HG03103 (cell line): Measurements from ENCODE around the gene GPSM1.

Experiments used
- ATAC-seq: cut with Tn5 transposase; IDR thresholded peaks from one replicate; pipeline ENCODE4 v1.9.1; 2021; ENCODE audit warnings: low read depth; ENCODE audit not compliant: unreplicated experiment

GPSM1 gene

DNA sequence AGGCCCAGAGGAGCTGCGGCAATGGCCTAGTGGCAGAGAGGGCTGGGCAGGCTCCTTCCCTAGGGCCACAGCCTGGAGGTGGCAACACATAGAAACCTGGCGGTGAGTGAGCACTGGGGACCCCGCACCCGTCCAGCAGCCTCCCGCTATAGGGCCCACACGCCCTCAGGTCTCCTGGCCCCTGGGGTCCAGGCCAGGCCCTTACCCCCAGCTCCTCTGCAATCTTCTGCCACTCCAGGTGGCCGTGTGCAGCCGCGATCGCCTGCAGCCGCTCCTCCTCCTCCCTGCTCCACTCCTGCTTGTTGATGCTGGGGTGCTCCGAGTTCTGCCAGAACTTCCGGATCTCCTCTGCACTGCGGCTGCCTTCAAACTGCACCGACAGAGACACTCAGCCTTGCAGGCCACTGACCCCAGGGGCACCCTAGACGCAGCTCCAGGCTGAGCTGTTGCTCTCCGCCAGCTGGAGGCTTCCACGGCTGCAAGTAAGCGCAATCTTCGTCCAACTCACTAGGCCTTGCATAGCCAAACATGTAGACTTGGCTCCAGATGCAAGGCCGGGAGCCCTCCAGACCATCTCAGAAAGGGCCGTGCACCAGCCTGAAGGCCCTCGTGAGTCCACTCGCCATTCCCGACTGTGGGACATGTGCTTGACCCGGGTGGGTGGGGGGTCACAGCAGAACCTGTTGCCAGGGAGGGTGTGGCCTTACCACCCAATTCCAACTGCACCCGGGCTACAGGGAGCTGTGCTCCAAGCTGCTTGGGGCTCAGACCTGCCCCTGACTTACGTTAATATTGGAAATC, 64.6 kb downstream of the GPSM1 start:
- ATAC-seq, result no peak

DNA sequence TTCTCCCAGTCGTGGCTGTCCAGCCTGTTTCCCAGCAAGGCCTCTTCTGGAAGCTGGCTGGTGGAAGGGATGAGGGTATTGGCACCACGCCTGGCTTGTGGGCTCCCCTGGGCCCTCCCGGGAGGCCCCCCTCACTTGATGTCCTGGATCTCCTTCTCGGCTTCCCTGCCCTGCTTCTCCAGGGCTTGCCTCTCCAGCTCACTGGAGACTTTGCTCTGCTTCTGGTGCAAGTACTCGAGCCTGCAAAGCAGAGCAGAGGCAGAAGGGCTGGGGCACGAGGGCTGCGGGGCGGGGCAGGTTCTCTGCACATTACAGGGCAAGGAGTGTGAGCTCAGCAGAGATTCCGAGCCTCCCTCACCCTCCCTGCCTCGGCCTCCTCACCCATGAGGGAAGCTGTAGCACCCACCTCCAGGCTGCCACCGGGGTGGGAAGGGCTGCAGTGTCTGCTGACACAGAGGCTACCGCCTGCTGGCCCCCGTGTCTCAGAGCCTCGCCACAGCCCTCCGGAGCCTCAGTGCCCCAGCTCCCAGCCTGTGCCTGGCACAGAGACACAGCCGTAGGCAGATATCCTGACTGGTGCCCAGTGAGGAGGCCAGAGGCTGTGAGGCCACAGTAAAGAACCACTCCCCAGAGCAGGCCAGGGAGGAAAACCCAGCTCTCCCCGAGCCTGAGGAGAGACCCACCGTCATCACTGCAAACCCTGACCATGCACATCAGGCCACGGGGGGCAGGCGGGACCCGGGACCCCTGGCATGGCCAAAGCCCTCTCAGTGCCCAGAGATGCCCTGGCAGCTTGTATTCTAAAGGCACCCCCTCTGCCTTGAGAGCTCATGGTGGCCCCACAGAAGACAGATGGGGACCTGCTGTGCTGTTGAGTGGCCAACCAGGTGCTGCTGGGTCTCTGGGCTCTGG, 65.5 kb downstream of the GPSM1 start:
- no peak for ATAC-seq

DNA sequence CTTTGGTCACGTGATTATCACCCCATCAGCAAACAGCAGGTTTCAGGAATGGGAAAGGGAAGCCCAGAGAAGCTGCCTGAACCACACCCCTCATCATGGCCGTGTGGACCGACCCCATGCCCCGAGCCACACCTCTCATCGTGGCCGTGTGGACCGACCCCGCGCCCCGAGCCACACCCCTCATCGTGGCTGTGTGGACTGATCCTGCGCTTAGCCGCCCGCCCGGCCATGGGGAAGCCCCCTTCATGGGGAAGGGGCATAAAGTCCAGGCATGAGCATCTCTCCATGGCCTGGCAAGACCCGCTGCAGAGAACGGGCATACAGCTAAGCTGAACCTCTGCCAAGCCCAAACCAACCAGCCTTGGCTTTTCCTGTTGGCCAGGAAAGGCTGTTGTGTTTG, 66.2 kb downstream of the GPSM1 start:
- ATAC-seq, result no peak

DNA sequence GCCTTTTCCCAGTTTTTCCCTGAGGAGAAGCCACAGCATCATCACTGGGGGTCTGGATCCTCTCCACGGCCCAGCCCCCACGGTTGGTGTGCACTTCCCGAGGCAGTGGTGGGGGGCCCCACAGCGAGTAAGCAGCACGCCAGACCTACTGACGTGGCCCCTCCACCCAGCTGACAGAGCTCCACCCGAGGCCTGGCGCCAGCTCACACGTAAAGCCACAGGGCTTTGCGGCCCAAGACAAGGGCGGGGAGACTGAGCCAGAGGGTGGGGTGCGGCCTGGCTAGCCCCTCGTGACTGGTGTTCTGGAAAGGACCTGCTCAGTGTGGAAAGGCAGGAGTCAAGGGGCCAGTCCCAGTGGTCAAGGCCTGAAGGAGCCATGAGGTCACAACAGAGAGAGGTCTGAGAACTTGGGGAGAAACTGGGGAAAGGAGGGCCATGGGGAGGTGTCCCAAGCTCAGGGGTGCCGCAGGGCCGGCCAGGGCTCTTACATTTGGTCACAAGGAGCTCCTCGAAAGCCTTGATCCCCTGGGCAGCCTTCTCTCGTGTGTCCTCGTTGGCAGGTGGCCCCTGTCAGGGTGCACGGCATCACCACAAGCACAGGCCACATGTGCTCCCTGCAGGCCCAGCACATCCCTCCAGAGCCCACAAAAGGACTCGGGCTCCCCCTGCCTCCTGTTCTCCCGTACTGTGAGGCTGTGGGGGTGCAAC, 67.1 kb downstream of the GPSM1 start:
- ATAC-seq, result no peak

DNA sequence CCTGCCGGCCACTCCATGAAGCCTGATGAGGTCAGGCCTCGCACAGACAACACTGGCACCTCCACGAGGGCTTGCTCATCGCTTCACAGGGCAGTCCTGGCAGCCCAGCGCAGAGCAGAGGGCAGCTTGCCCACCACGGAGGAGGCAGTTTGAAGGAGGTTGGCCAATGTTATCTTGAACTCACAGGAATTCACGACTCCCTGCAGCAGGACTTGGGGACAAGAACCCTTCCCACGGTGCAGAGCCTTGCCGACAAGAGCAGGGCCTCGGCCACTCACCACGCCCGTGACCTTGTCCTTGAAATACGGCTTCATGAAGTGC, 67.6 kb downstream of the GPSM1 start:
- no peak for ATAC-seq

DNA sequence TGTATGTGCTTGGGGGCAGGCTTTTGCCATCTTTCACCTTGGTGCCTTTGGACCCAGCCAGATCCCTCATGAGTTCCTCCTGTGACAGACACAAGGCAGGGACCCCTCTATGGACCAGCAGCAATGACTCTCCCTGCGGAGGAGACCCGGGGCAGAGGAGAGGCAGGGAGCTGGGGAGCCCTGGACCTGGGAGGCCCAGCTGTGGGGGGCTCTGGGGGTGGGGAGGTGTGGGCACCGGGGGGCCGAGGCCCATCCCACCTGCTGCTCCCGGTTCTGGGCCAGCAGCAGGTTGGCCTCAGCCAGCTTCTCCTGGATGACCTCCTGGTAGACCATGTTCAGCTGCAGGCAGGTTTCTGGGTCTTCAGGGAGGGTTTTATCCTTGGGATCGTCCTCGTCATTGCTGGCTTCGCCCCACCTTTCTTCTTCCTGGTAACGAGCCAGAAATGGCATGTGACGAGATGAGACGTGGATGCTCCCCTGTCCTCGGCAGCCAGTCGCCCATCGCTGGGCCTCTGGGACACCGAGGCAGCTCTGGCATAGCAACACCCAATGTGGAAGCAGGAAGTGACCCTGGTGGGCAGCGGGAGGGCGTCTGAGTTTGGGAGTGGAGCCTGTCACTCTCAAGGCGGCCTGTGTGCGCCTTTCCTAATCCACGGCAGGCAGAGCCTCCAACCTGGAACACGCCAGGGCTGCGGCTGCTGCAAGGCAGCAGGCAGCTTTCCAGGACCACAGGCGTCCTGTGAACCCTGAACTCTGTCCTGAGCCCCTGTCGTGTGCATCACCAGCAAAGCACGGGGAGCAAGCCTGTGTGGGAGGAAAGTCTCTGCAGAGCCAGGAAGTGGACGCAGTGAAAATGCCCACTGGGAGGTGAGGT, 68.2 kb downstream of the GPSM1 start:
- ATAC-seq, result no peak

DNA sequence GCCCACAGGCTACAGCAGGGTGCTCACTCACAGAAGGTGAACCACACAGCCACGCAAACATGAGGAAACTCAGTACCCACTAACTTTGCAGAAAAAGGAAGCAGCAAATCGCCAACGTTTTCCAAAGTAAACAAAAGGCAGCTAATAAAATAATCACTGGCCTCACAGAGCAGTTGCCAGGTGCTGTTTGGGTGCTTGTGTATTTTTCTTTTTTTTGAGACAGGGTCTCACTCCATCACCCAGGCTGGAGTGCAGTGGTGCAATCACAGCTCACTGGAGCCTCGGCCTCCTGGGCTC, 68.8 kb downstream of the GPSM1 start:
- ATAC-seq, result no peak

DNA sequence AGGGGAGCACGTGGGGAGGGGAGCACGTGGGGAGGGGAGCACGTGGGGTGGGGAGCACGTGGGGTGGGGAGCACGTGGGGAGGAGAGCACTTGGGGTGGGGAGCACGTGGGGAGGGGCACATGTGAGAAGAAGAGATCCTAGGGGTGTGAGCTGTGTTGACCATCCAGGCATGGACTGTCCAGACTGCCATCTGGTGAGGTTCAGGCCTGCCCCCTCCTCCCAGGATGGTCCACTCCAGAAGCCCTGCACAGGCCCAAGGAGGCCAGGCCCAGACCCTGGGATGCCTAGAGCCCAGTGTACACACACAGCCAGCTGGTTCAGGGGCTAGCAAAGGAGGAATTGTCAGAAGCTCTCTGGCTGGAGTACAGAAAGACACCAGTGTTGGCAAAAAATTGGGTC, 70.3 kb downstream of the GPSM1 start:
- no peak for ATAC-seq

DNA sequence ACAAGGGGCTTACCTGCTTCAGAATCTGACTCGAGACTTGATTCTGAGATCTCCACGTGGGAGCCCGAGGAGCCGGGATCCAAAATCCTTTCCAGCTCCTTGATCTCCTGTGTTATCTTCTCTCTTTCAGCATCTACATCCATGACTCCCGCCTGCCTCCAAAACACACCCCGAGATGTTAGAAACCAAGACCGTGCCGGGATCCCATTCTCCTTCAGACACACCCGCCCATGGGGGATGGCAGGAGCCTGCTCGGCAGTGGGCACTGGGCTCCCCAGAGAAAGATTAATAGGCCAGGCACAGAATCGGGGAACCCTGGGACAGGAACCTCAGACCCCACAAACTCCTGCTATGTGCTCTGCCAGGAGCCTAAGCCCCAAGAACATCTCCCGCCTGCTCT, 70.9 kb downstream of the GPSM1 start:
- ATAC-seq, result no peak

DNA sequence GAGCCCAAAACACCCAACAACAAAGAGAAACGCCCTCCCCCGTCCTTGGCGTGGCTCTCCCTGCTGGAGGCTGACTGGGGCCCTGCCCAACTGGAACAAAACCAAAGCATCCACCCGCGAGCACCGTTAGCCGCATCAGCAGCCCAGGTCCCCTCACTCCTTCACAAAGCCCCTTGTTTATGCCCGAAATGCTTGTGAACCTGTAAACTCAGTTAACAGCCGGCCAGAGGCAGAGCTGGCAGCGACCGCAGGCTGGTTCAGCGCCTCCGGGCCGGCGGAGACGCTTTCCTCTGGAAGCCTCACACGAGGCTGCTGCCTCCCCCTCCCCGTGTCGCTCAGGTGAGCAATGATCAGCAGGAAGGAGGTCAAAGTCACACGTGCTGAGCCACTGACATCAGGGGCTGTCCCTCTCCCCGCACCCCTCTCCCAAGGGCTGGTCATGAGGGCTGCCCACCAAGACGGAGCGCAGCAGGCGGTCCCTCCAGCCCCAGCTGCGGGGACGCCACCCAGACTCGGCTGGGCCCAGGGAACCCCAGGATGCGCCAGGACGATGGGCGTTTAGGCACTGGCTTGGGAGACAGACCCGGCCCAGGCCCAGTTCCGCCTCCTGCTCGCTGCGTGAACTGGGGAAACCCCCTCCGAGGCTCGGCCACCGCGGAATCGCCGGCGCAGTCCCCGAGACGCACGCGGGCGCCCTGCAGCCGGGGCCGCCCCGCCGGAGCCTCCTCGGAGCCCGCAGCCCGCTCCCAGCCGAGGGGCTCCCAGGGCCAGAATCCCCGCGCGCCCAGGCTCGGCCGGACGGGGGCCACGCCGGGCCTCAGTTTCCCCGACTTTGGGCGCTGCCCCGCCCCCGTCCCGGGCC, 72.1 kb downstream of the GPSM1 start:
- peak; percentile 15 for ATAC-seq

DNA sequence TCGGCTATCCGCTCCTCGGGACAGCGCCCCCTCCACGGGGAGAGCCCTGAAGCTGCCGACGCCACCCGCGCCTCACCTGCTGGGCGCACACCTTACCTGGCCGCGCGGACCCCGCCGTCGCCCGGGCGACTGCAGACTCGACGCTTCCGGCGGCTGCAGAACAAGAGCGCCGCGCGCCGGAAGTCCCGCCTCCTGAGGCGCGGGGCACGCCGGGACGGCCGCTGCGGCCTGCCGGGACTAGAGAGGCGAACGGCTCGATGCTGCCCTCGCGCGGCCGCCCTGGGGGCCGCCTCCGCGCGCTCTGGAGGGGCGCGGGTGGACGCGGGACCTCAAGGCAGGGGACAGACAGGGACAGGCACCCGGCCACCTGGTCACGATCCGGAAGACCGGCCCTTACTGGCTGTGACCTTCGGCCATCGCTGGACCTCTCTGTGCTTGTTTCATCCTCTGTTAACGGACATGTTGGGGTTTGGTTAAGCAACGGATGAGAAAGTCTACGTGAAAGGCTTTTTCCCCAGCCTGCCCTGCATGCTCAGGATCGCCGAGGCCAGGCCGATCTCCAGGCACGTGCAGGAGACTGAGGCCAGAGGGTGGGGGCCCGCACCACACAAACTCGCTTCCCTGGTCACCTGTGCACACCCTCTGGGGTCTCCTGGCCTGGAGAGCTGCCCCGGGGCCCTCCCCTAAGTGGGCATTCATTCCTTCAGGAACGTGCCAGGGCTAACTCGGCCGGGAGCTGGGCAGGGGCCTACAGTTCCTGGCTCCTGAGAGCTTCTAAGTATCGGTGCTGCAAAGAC, 72.9 kb downstream of the GPSM1 start, which contains the start of gene SNAPC4:
SNAPC4 (minus strand) TSS at position 133 of the 797 bp plus-strand sequence. CDS start 1,742 bp downstream, outside the sequence.
- peak; percentile 56 for ATAC-seq

DNA sequence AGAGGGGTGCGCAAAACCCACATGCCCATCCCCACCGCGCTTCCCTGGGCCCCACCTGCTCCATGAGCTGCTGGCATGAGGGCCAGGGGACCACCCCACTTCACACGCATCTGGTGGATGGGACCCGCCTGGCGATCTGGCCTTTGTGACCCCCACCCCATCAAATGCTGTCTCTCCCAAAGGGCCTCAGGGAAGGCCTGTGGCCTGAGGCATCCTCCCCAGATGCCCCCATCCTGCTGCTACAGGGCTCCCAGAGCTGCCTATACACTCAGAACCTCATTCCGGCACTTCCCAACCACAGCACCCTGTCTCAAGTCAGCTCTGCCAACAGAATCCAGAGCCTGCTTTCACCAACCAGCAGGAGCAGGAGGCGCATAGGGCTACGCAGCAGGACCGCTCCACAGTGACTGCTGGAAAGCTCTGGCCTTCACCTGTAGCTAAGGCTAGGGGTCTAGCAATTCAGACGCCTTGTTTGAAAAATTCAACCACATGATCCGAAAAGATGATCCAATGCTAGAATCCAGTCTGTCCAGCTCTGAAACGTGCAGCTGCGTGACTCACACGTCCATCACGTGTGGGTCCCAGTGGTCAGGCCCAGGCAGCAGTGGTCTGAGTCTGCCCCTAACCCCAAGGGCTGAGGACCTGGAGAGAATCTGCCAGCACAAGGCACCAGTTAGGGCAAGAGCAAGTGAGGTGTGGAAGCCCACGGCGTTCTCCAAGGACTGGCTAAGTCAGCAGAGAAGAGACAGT, 74.0 kb downstream of the GPSM1 start:
- ATAC-seq, result no peak

DNA sequence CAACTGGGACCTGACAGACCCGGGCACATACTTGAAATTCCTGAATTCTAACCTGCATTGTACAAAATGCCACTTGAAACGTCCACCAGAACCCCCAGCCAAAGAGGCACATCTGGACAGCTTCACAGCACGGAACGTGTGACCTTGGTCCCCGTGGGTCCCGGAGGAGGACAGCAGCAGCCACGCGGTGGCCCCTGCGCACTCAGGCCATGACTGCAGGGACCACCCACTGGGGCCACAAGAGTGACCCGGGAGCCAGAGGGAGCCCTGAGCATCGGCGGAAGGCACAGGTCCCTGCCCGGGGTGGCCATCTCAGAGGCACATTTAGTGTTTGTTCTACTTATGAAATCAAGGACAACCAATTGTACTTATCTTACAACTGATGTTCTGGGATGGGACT, 74.7 kb downstream of the GPSM1 start:
- no peak for ATAC-seq

DNA sequence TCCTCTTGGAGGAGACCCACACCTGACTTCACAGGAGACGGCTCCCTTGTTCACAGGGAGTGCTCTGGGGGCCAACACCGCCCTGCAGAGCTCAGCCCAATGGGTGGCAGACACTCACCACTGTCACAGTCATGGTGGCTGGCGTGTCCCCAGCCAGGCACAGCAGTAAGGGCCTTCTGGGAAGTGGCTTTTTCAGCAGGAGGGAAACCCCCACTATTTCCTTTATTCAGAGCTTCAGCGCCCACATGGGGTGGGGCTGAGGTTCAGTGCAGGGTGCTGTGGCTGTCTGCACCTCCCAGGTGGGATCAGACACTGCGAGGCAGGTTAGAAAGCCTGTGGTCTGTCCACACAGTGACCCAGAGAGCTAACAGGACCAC, 76.2 kb downstream of the GPSM1 start:
- no peak for ATAC-seq

DNA sequence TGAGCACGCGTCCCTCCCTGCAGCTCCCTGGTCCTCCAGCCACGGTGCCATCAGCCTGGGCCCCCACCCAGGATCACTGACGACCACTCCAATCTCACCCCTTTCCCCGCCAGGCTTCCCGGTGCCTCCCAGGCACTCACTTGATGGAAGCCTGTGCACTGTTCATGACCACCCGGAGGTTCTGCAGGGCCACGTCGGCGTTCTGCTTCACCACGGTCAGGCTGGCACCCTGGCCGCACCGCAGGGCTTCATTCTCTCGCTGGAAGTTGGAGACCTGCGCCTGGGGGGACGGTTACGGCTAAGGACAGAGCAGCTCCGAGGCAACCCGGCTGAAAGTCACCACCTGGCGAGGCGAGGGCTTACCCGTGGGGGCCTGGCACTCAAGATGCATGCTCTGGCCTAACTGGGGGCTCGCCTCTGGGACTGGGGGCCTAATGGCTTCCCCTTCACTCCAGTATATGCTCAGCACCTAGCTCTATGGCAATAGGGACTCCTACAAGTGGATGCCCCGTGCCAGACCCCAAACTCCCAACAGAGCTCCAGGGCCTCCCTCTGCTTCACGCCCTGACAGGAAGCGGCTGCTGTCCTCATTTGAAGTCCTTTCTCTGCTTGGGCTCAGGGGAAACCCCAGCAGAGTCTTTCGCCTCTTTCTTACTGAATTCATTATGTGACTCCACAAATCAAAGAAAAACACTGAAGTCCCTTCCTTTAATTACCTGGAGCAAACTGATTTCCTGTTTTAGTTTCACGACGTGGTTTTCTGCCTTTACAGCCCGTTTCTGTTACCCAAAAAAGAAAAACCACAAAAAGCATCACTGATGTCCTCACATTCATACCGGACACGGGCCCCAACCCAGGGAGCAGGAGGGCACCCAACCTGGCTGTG, 76.8 kb downstream of the GPSM1 start:
- ATAC-seq, result no peak

DNA sequence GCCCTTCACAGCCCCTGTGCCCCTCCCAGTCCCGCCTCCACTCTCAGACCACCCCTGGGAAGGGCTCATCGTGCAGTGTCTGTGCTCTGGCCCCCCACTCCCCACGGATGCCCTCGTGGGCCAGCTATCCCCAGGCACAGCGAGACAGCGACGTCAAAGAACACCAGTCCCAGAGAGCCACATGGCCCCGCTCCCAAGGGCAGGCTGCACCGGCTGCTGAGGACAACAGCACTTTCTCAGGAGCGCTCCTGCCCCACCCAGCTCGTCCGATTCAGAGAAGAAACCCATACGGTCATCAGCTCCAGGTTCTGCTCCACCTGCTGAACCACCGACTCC, 77.4 kb downstream of the GPSM1 start:
- ATAC-seq, result no peak

DNA sequence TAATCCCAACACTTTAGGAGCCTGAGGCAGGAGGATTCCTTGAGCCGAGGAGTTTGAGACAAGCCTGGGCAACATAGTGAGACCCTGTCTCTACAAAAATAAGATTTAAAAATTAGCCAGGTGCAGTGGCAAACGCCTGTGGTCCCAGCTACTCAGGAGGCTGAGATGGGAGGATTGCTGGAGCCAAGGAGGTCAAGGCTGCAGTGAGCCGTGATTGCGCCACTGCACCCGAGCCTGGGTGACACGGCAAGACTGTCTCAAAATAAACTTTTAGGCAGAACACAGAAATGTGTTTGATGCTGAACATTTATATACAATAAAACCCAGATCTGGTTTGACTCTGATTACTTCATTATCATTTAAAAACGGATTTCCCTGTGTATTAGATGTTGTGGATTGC, 78.1 kb downstream of the GPSM1 start:
- ATAC-seq, result no peak
